OCI-LY1 (cell line): ENCODE results near the gene ZNF529.

Source experiments
- EZH2 ChIP-seq: fragments of 200-600 bp; sonication (generic), shearing (Covaris generic); IDR thresholded peaks from 2 replicates; pipeline ENCODE4 v1.8.0; 2017; ENCODE audit warnings: borderline replicate concordance, mixed run types, mild to moderate bottlenecking, antibody characterized with exemption, low read length, moderate library complexity, mixed read lengths
- TF ChIP-seq, protein P1 (sequence below): fragments of 200-600 bp; sonication (generic), shearing (Covaris generic); IDR thresholded peaks from 2 replicates; pipeline ENCODE4 v1.5.1; 2017; ENCODE audit warnings: mild to moderate bottlenecking, antibody characterized with exemption, low read length, moderate library complexity, mixed read lengths

DNA sequence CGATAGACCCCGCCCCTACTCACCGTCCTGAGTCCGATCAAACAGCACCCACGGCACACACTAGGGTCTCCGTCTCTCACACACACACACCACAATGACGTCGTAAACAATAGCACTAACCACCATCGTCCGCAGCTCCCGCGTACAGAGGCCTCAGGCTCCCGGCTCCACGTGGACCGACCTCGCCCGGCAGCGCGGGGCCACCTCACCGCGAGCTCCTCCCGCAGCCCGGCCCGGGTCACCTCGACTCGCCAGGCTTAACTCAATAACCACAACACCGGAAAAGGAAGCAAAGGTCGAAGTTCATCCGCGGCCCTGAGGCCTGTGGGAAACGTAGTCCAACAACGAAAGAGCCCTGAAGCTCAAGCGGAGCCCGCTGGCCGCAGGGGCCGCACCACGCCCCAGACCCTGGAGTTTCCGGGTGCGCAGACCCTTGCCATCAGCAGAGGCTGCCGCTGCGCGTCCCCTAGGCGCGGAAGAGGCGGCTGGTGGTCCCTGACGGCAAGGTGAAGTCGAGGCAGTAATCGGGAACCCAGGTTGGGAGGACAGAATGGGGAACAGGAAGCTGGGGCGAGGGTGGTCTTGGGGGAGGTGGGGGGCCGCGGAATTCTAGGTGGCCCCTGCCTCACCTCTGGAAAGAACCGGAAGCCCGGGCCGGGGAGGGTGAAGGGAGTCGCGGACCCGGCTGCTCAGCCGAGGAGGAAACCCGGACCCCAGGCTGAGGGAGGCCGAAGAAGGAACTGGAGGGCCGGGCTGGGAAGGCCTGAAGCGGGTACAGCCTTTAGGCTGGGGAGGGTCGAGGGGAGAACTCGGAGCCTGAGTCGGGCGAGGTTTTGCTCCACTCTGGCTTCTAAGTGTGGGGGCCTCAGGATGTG lies at the start of gene ZNF529:
- TF ChIP-seq, protein P1, sequence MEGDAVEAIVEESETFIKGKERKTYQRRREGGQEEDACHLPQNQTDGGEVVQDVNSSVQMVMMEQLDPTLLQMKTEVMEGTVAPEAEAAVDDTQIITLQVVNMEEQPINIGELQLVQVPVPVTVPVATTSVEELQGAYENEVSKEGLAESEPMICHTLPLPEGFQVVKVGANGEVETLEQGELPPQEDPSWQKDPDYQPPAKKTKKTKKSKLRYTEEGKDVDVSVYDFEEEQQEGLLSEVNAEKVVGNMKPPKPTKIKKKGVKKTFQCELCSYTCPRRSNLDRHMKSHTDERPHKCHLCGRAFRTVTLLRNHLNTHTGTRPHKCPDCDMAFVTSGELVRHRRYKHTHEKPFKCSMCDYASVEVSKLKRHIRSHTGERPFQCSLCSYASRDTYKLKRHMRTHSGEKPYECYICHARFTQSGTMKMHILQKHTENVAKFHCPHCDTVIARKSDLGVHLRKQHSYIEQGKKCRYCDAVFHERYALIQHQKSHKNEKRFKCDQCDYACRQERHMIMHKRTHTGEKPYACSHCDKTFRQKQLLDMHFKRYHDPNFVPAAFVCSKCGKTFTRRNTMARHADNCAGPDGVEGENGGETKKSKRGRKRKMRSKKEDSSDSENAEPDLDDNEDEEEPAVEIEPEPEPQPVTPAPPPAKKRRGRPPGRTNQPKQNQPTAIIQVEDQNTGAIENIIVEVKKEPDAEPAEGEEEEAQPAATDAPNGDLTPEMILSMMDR: no peak
- TF ChIP-seq EZH2: no peak
